HEK293 (cell line): ENCODE results near the gene SPRY4.

Source experiments
- HOXA7 ChIP-seq: sonication (generic); formaldehyde crosslinking; IDR thresholded peaks from 2 replicates; pipeline ENCODE4 v1.8.1; 2022; ENCODE audit warnings: missing genetic modification reagents, borderline replicate concordance
- SP2 ChIP-seq: fragments of 450-650 bp; formaldehyde crosslinking; IDR thresholded peaks from 2 replicates; pipeline ENCODE4 v1.5.1; 2016; ENCODE audit warnings: missing biosample characterization, missing genetic modification characterization
- ZFP3 ChIP-seq: fragments of 450-650 bp; formaldehyde crosslinking; IDR thresholded peaks from 2 replicates; pipeline ENCODE4 v1.5.1; 2016; ENCODE audit warnings: low read depth, missing biosample characterization, missing genetic modification characterization
- ZNF664 ChIP-seq: fragments of 450-650 bp; formaldehyde crosslinking; IDR thresholded peaks from 2 replicates; pipeline ENCODE4 v1.5.1; 2016; ENCODE audit warnings: missing biosample characterization, missing genetic modification characterization
- ZNF776 ChIP-seq: fragments of 450-650 bp; formaldehyde crosslinking; IDR thresholded peaks from 2 replicates; pipeline ENCODE4 v1.5.0; 2017; ENCODE audit warnings: missing biosample characterization, missing genetic modification characterization, borderline replicate concordance
- TF ChIP-seq, protein P1 (sequence below): fragments of 450-650 bp; formaldehyde crosslinking; IDR thresholded peaks from 2 replicates; pipeline ENCODE4 v1.5.1; 2016; ENCODE audit warnings: missing biosample characterization, missing genetic modification characterization, borderline replicate concordance
- TF ChIP-seq, protein P2 (sequence below): fragments of 450-650 bp; formaldehyde crosslinking; IDR thresholded peaks from 2 replicates; pipeline ENCODE4 v1.5.1; 2016; ENCODE audit warnings: missing biosample characterization, missing genetic modification characterization
- TF ChIP-seq, protein P3 (sequence below): fragments of 450-650 bp; formaldehyde crosslinking; IDR thresholded peaks from 2 replicates; pipeline ENCODE4 v1.5.1; 2016; ENCODE audit warnings: missing biosample characterization, missing genetic modification characterization
- TF ChIP-seq, protein P4 (sequence below): fragments of 450-650 bp; formaldehyde crosslinking; IDR thresholded peaks from 2 replicates; pipeline ENCODE4 v1.5.1; 2016; ENCODE audit warnings: missing biosample characterization, missing genetic modification characterization
- TF ChIP-seq, protein P5 (sequence below): fragments of 450-650 bp; IDR thresholded peaks from 2 replicates; pipeline ENCODE4 v1.5.1; 2018; ENCODE audit warnings: missing biosample characterization, mild to moderate bottlenecking, missing genetic modification characterization
- TF ChIP-seq, protein P6 (sequence below): sonication (generic); formaldehyde crosslinking; IDR thresholded peaks from 2 replicates; pipeline ENCODE4 v1.8.1; 2022; ENCODE audit warnings: mild to moderate bottlenecking, moderate library complexity, missing genetic modification reagents
- TF ChIP-seq, protein P7 (sequence below): fragments of 450-650 bp; formaldehyde crosslinking; IDR thresholded peaks from 2 replicates; pipeline ENCODE4 v1.5.1; 2016; ENCODE audit warnings: missing biosample characterization, missing genetic modification characterization
- TF ChIP-seq, protein P8 (sequence below): fragments of 450-650 bp; formaldehyde crosslinking; IDR thresholded peaks from 2 replicates; pipeline ENCODE4 v1.5.1; 2016; ENCODE audit warnings: missing biosample characterization, missing genetic modification characterization, low read depth

DNA sequence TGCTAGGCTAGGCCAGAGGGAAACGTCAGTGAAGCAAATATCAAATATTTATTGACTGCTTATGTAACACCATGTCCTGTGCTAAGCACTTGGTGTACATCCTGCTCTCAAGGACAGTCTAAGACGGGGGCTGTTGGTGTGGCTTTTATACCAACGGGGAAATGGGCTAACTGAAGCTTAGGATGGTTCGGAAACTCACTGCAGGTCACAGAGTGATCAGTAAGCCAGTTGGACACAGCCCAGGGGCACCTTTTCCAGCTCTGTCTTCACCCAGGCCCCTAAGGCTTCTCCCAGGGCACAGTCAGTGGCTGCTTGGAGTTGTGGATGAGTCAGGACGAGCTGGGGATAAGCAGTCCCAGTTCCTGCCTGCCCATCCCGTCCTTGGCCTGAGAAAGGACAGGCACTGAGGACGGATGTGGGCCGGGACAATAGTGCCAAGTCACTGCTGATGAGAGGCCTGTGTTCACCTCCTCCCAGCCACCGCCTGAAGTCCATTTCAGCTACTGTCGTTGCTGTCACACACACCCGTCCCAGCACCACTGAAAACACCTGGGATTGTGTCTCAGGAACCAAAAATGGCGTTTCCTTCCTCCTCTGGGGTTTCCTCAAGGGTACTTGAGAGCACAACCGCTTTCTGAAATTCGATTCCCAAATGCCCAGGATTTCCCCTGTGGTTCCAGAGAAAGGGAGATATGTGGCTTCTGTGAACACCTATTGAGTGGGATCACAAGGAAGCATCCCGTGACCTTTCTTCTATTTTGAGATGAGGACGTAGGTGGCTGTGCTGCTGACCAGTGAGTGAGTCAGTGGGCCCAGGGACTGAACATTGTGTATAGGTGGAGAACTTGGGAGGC is 17.5 kb upstream of the SPRY4 start:
- TF ChIP-seq SP2 (no peak), ZNF664 (tag by site-specific recombination) (no peak), HOXA7 (CRISPR knock-in tag) (no peak), ZNF776 (tag by site-specific recombination) (no peak), ZFP3 (no peak)
- TF ChIP-seq, protein P1, sequence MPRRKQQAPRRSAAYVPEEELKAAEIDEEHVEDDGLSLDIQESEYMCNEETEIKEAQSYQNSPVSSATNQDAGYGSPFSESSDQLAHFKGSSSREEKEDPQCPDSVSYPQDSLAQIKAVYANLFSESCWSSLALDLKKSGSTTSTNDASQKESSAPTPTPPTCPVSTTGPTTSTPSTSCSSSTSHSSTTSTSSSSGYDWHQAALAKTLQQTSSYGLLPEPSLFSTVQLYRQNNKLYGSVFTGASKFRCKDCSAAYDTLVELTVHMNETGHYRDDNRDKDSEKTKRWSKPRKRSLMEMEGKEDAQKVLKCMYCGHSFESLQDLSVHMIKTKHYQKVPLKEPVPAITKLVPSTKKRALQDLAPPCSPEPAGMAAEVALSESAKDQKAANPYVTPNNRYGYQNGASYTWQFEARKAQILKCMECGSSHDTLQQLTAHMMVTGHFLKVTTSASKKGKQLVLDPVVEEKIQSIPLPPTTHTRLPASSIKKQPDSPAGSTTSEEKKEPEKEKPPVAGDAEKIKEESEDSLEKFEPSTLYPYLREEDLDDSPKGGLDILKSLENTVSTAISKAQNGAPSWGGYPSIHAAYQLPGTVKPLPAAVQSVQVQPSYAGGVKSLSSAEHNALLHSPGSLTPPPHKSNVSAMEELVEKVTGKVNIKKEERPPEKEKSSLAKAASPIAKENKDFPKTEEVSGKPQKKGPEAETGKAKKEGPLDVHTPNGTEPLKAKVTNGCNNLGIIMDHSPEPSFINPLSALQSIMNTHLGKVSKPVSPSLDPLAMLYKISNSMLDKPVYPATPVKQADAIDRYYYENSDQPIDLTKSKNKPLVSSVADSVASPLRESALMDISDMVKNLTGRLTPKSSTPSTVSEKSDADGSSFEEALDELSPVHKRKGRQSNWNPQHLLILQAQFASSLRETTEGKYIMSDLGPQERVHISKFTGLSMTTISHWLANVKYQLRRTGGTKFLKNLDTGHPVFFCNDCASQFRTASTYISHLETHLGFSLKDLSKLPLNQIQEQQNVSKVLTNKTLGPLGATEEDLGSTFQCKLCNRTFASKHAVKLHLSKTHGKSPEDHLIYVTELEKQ: no peak
- TF ChIP-seq, protein P2, sequence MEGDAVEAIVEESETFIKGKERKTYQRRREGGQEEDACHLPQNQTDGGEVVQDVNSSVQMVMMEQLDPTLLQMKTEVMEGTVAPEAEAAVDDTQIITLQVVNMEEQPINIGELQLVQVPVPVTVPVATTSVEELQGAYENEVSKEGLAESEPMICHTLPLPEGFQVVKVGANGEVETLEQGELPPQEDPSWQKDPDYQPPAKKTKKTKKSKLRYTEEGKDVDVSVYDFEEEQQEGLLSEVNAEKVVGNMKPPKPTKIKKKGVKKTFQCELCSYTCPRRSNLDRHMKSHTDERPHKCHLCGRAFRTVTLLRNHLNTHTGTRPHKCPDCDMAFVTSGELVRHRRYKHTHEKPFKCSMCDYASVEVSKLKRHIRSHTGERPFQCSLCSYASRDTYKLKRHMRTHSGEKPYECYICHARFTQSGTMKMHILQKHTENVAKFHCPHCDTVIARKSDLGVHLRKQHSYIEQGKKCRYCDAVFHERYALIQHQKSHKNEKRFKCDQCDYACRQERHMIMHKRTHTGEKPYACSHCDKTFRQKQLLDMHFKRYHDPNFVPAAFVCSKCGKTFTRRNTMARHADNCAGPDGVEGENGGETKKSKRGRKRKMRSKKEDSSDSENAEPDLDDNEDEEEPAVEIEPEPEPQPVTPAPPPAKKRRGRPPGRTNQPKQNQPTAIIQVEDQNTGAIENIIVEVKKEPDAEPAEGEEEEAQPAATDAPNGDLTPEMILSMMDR (tag by site-specific recombination): no peak
- TF ChIP-seq, protein P3, sequence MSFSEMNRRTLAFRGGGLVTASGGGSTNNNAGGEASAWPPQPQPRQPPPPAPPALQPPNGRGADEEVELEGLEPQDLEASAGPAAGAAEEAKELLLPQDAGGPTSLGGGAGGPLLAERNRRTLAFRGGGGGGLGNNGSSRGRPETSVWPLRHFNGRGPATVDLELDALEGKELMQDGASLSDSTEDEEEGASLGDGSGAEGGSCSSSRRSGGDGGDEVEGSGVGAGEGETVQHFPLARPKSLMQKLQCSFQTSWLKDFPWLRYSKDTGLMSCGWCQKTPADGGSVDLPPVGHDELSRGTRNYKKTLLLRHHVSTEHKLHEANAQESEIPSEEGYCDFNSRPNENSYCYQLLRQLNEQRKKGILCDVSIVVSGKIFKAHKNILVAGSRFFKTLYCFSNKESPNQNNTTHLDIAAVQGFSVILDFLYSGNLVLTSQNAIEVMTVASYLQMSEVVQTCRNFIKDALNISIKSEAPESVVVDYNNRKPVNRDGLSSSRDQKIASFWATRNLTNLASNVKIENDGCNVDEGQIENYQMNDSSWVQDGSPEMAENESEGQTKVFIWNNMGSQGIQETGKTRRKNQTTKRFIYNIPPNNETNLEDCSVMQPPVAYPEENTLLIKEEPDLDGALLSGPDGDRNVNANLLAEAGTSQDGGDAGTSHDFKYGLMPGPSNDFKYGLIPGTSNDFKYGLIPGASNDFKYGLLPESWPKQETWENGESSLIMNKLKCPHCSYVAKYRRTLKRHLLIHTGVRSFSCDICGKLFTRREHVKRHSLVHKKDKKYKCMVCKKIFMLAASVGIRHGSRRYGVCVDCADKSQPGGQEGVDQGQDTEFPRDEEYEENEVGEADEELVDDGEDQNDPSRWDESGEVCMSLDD (tag by site-specific recombination): no peak
- TF ChIP-seq, protein P4, sequence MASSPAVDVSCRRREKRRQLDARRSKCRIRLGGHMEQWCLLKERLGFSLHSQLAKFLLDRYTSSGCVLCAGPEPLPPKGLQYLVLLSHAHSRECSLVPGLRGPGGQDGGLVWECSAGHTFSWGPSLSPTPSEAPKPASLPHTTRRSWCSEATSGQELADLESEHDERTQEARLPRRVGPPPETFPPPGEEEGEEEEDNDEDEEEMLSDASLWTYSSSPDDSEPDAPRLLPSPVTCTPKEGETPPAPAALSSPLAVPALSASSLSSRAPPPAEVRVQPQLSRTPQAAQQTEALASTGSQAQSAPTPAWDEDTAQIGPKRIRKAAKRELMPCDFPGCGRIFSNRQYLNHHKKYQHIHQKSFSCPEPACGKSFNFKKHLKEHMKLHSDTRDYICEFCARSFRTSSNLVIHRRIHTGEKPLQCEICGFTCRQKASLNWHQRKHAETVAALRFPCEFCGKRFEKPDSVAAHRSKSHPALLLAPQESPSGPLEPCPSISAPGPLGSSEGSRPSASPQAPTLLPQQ: no peak
- TF ChIP-seq, protein P5, sequence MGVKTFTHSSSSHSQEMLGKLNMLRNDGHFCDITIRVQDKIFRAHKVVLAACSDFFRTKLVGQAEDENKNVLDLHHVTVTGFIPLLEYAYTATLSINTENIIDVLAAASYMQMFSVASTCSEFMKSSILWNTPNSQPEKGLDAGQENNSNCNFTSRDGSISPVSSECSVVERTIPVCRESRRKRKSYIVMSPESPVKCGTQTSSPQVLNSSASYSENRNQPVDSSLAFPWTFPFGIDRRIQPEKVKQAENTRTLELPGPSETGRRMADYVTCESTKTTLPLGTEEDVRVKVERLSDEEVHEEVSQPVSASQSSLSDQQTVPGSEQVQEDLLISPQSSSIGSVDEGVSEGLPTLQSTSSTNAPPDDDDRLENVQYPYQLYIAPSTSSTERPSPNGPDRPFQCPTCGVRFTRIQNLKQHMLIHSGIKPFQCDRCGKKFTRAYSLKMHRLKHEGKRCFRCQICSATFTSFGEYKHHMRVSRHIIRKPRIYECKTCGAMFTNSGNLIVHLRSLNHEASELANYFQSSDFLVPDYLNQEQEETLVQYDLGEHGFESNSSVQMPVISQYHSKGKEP: no peak
- TF ChIP-seq, protein P6, sequence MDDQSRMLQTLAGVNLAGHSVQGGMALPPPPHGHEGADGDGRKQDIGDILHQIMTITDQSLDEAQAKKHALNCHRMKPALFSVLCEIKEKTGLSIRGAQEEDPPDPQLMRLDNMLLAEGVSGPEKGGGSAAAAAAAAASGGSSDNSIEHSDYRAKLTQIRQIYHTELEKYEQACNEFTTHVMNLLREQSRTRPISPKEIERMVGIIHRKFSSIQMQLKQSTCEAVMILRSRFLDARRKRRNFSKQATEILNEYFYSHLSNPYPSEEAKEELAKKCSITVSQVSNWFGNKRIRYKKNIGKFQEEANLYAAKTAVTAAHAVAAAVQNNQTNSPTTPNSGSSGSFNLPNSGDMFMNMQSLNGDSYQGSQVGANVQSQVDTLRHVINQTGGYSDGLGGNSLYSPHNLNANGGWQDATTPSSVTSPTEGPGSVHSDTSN (CRISPR knock-in tag): no peak
- TF ChIP-seq, protein P7, sequence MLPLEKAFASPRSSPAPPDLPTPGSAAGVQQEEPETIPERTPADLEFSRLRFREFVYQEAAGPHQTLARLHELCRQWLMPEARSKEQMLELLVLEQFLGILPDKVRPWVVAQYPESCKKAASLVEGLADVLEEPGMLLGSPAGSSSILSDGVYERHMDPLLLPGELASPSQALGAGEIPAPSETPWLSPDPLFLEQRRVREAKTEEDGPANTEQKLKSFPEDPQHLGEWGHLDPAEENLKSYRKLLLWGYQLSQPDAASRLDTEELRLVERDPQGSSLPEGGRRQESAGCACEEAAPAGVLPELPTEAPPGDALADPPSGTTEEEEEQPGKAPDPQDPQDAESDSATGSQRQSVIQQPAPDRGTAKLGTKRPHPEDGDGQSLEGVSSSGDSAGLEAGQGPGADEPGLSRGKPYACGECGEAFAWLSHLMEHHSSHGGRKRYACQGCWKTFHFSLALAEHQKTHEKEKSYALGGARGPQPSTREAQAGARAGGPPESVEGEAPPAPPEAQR (tag by site-specific recombination): no peak
- TF ChIP-seq, protein P8, sequence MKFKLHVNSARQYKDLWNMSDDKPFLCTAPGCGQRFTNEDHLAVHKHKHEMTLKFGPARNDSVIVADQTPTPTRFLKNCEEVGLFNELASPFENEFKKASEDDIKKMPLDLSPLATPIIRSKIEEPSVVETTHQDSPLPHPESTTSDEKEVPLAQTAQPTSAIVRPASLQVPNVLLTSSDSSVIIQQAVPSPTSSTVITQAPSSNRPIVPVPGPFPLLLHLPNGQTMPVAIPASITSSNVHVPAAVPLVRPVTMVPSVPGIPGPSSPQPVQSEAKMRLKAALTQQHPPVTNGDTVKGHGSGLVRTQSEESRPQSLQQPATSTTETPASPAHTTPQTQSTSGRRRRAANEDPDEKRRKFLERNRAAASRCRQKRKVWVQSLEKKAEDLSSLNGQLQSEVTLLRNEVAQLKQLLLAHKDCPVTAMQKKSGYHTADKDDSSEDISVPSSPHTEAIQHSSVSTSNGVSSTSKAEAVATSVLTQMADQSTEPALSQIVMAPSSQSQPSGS (tag by site-specific recombination): no peak
